Heart left ventricle (tissue), 16 donors: ENCODE results near the gene TEKT2. TPM values are rescaled to one million over a fixed set of nuclear protein-coding genes. Genes with fewer than 3 reads are reported as not detected.
A peak's percentile ranks its signal among the peaks of the same experiment; 100 is the strongest.

ENCODE experiments used
- ATAC-seq, 4 donors: fragments of 200-7000 bp; cut with Tn5 transposase; one replicate each; pipeline ENCODE4 v1.9.1; 2020 to 2022; ENCODE audit warnings: moderate library complexity in 4 of 4, mild to moderate bottlenecking in 3 of 4, moderate number of reproducible peaks in 1 of 4
- DNase-seq, 5 donors: peaks; one replicate each; pipeline ENCODE4 v3.0.0-alpha.2; 2020
- H3K27ac ChIP-seq, 12 donors: fragments of 200-600 bp; sonication (generic) in 4 of 12; one replicate each; pipeline versions ENCODE4 v1.5.0 to v1.8.0; 2016 to 2022; ENCODE audit warnings: mild to moderate bottlenecking in 2 of 12
- H3K27me3 ChIP-seq, 9 donors: fragments of 200-600 bp; sonication (generic) in 2 of 9; one replicate each; pipeline versions ENCODE4 v1.5.1 to v1.8.0; 2016 to 2022; ENCODE audit warnings: mild to moderate bottlenecking in 3 of 9
- H3K36me3 ChIP-seq, 9 donors: fragments of 200-600 bp; sonication (generic) in 2 of 9; one replicate each; pipeline versions ENCODE4 v1.5.0 to v1.8.0; 2018 to 2022; ENCODE audit warnings: mild to moderate bottlenecking in 2 of 9
- H3K4me1 ChIP-seq, 12 donors: fragments of 200-600 bp; sonication (generic) in 4 of 12; one replicate each; pipeline versions ENCODE4 v1.5.0 to v1.8.0; 2016 to 2022; ENCODE audit warnings: mild to moderate bottlenecking in 3 of 12
- H3K4me3 ChIP-seq, 12 donors: fragments of 200-600 bp; sonication (generic) in 4 of 12; one replicate each; pipeline versions ENCODE4 v1.5.0 to v1.8.0; 2017 to 2022; ENCODE audit warnings: mild to moderate bottlenecking in 9 of 12, moderate library complexity in 4 of 12
- H3K9me3 ChIP-seq, 12 donors: fragments of 200-600 bp; sonication (generic) in 4 of 12; one replicate each; pipeline versions ENCODE4 v1.5.0 to v1.8.0; 2016 to 2022; ENCODE audit warnings: mild to moderate bottlenecking in 1 of 12
- POLR2A ChIP-seq, 2 donors: fragments of 450-650 bp; IDR thresholded peaks; one replicate each; pipeline ENCODE4 v1.6.1; 2017; ENCODE audit warnings: antibody characterized with exemption in 2 of 2, mild to moderate bottlenecking in 2 of 2, moderate library complexity in 2 of 2
- WGBS, 4 donors: extraction: QIAGEN DNeasy Blood & Tissue Kit in 2 of 4; methylation state at CpG; one replicate each; pipeline versions ENCODE4 v1.1.5 to v1.1.7; 2013 to 2018; 5-methylcytosine and 5-hydroxymethylcytosine counted together
- intact Hi-C, 10 donors: fragments of 100-400 bp; cut with DNase I; formaldehyde crosslinking; loops; one replicate each; pipeline versions ENCODE4 v1.11.1 to v1.14.2; 2022
- polyA plus RNA-seq, 2 donors: library from polyadenylated mRNA; stranded (reverse); fragments of 200-250 nt; gene quantifications; one replicate each; pipeline ENCODE4 v1.2.3, GENCODE V29; 2013
- total RNA-seq, 9 donors: library from RNA; depleted of rRNA in 2 of 9; stranded (reverse); fragments of >200 nt in 2 of 9; fragmentation: NEBNext Ultra II Directional in 3 of 9; extraction: Animal tissue kit (Norgen Biotek cat#: 25700) in 3 of 9; gene quantifications; one replicate each; pipeline versions ENCODE4 v1.1.0 to v1.2.4, GENCODE V29; 2016 to 2023
- TF ChIP-seq, protein P1 (sequence below), 12 donors: fragments of 200-600 bp; sonication (generic) in 4 of 12; IDR thresholded peaks; one replicate each; pipeline versions ENCODE4 v1.5.0 to v1.8.0; 2018 to 2022; ENCODE audit warnings: antibody characterized with exemption in 12 of 12, mild to moderate bottlenecking in 5 of 12
- donor health status: ischemic (EF 13 %, LVEDD 7.1; RV severe dilation, severe dysfunction).
- donor health status: healthy with polysubstance abuse.
- donor health status: DM: no; HTN: yes; CAD: no.
- donor health status: DM: no; HTN: no; CAD: no.
- donor health status: ischemic (EF 25% LVEDD 6.9; RV normal size, moderate dysfunction).
- donor health status: ischemic (EF 25% LVEDD 5.7; RV mildly dilated, moderate dysfunction).
- donor health status: healthy.
- donor health status: DM: yes; HTN: yes; CAD: no.
- donor health status: ischemic (EF 35%, LVEDD 5.7; RV mildly dilated, moderate dysfunction).
- donor health status: nonischemic (EF 11% LVEDD 7.7; RV severe dilation, severe dysfunction).
- donor health status: DM: yes; HTN: yes; CAD: no.
- donor health status: PGD.
- donor health status: ischemic (EF 29% LVEDD 5.4; RV normal size, mild dysfunction).
- donor health status: nonischemic (EF 23%, LVEDD 6.1; RV moderate dilation, normal function).

The TEKT2 gene
- total and polyA plus RNA-seq, 11 donors: 0.07 to 0.23 (median 0.18) TPM; not detected in 7

DNA sequence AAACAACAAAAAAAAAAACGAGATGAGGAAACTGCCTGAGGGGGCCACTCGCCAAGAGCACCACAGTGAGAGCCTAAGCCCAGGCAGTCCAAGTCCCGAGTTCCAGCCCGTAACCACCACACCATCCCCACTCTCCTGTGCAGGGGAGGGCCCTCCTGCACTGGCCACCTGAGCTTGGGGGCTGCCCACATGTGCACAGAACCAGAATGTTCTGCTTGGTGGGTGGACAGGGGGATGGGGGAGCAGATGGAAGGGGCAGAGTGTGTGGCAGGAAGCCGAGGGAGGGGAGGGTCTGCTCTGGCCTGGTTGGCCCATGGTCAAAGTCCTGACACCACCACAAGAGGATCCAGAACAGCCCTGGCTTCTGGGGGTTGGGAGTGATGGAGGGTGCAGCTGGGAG, 22.4 kb downstream of the TEKT2 start:
- 44 to 62% (median 50%) methylated on average over 5 of the region's 5 CpGs for WGBS, 4 donors
- Histone ChIP-seq H3K27ac (no peak overlapping the region), H3K36me3 (no peaks in the 10 kb centered on the region), H3K4me1 (no peaks in the 10 kb centered on the region), H3K4me3 (no peak overlapping the region), H3K27me3 (no peaks in the 10 kb centered on the region), H3K9me3 (no peaks in the 10 kb centered on the region)
- TF ChIP-seq POLR2A (IDR thresholded peaks at IDR 0.05): no peak
- TF ChIP-seq, protein P1, sequence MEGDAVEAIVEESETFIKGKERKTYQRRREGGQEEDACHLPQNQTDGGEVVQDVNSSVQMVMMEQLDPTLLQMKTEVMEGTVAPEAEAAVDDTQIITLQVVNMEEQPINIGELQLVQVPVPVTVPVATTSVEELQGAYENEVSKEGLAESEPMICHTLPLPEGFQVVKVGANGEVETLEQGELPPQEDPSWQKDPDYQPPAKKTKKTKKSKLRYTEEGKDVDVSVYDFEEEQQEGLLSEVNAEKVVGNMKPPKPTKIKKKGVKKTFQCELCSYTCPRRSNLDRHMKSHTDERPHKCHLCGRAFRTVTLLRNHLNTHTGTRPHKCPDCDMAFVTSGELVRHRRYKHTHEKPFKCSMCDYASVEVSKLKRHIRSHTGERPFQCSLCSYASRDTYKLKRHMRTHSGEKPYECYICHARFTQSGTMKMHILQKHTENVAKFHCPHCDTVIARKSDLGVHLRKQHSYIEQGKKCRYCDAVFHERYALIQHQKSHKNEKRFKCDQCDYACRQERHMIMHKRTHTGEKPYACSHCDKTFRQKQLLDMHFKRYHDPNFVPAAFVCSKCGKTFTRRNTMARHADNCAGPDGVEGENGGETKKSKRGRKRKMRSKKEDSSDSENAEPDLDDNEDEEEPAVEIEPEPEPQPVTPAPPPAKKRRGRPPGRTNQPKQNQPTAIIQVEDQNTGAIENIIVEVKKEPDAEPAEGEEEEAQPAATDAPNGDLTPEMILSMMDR (IDR thresholded peaks at IDR 0.05): no peak
- intact Hi-C loops: loop anchor here in 1 of 10 donors (10.0 kb wide), 2 partner anchors 79 to 189 kb away; no protein-coding TSS in a partner anchor
- DNase-seq (no peak), ATAC-seq (no peak)

DNA sequence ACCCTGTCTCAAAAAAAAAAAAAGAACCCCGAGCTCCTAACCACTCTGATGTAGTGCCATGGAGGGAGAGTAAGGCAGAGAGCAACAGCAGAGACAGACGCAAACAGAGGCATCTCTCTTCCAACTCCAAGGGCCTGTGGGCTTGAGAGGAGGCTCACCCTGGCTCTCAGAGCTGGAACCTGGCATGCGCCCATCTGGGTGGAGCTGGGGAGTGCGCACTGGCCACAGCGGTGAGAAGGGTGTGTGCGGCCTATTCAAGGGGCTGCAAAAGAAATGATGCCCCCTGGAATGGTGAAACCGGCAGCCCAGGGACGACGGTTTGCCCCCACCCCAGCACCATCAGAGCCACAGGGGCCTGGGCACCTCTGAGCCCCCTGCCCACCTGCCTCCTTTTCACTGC, 23.5 kb downstream of the TEKT2 start:
- TF ChIP-seq, protein P1 (IDR thresholded peaks at IDR 0.05): no peak
- no peak for TF ChIP-seq POLR2A (IDR thresholded peaks at IDR 0.05)
- ATAC-seq (peak in 1 of 4 donors; percentile 20), DNase-seq (no peak)
- intact Hi-C loops: loop anchor here in 1 of 10 donors (10.0 kb wide), 2 partner anchors 77 to 187 kb away; no protein-coding TSS in a partner anchor
- Histone ChIP-seq H3K27ac (no peak overlapping the region), H3K4me3 (no peak overlapping the region), H3K36me3 (no peaks in the 10 kb centered on the region), H3K27me3 (no peaks in the 10 kb centered on the region), H3K4me1 (no peaks in the 10 kb centered on the region), H3K9me3 (no peaks in the 10 kb centered on the region)
- 82 to 86% (median 83%) methylated on average over 9 of the region's 9 CpGs for whole genome bisulfite sequencing, 4 donors

DNA sequence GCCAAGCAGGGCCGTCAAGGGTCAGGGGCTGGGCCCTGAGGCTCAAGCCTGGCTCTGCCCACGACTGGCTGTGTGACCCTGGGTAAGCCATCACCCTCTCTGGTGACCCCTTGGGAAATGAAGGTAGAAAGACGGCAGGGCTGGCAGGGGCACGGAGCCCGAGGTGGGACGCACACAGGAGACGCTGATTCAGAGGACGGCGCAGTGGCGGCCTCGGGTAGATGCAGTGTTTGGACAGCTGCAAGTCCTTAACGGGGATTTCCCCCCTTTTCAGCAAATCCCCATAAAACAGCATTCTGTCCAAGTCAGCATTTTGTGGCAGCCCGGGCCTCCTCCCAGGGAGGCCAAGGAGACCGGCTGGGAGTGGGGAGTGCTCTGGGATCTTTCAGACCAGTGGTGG, 24.4 kb downstream of the TEKT2 start:
- no peaks in the 10 kb centered on the region for H3K36me3 ChIP-seq
- no peak for TF ChIP-seq POLR2A (IDR thresholded peaks at IDR 0.05)
- TF ChIP-seq, protein P1 (IDR thresholded peaks at IDR 0.05): no peak
- 82 to 87% (median 85%) methylated on average over 14 of the region's 14 CpGs for WGBS, 4 donors
- H3K4me1 ChIP-seq: no peaks in the 10 kb centered on the region
- H3K4me3 ChIP-seq: no peak overlapping the region
- H3K9me3 ChIP-seq: no peaks in the 10 kb centered on the region
- ATAC-seq (no peak), DNase-seq (no peak)
- no peak overlapping the region for H3K27ac ChIP-seq
- H3K27me3 ChIP-seq: no peaks in the 10 kb centered on the region
- intact Hi-C loops: loop anchor here in 2 of 10 donors (2.0 to 10.0 kb wide), 3 partner anchors 20 to 186 kb away; no protein-coding TSS in a partner anchor

DNA sequence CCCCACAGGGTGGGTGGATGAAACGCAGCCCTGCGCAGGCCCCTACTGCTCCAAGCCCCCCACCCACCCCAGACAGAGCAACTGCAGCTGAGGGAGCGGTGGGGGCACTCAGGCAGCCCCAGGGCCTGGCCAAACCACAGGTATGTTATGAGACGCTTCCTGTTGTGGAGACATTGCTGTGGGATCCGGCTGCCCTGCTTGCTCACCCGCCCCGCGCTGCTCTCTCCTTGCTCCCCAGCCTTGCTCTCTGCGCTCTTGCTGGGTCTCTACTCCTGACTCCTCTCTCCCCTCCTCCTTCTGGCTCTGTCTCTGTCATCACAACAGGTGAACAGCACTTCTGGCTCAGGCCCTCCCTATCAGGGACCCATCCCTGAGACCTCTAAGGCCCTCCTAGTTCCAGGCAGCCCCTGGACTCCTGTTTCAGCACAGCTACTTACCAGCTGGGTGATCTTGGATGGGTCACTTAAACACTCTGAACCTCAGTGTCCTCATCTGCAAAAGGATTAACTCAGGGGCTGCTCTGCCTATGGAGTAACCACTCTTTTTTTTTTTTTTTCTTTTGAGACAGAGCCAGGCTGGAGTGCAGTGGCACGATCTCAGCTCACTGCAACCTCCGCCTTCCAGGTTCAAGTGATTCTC, 25.3 kb downstream of the TEKT2 start:
- Histone ChIP-seq H3K27me3 (no peaks in the 10 kb centered on the region), H3K4me3 (no peak overlapping the region), H3K4me1 (no peaks in the 10 kb centered on the region), H3K9me3 (no peaks in the 10 kb centered on the region), H3K27ac (no peak overlapping the region), H3K36me3 (no peaks in the 10 kb centered on the region)
- TF ChIP-seq POLR2A (IDR thresholded peaks at IDR 0.05): no peak
- TF ChIP-seq, protein P1 (IDR thresholded peaks at IDR 0.05): no peak
- intact Hi-C loops: loop anchor here in 2 of 10 donors (2.0 to 10.0 kb wide), 3 partner anchors 20 to 186 kb away; no protein-coding TSS in a partner anchor
- no peak for ATAC-seq
- 80 to 87% (median 81%) methylated on average over 8 to 11 of the region's 11 CpGs for WGBS, 4 donors
- no peak for DNase-seq
